Astrocyte (in vitro differentiated cells and primary cell): ENCODE data around the gene FGF10. TPM values are rescaled to one million over a fixed set of nuclear protein-coding genes. Genes with fewer than 3 reads are reported as not detected.

Experiments used
- DNase-seq: peaks from one replicate; pipeline ENCODE4 v3.0.0-alpha.2; 2010; ENCODE audit warnings: low read depth
- FAIRE-seq: peaks from 2 replicates; lab custom pipeline; 2011; peaks lifted over from hg19 to GRCh38; lab: Jason Lieb, UNC
- H2AFZ ChIP-seq: 2 replicates; pipeline ENCODE4 v1.6.0; 2012; ENCODE audit warnings: low read depth, low read length, inconsistent platforms
- H3K27ac ChIP-seq: 2 replicates; pipeline ENCODE4 v1.5.1; 2011; ENCODE audit warnings: low read depth, low read length, inconsistent platforms
- H3K27me3 ChIP-seq: 2 replicates; pipeline ENCODE4 v1.6.0; 2011; ENCODE audit warnings: low read length, inconsistent platforms; ENCODE audit not compliant: insufficient read depth
- H3K36me3 ChIP-seq: 2 replicates; pipeline ENCODE4 v1.5.1; 2011; ENCODE audit warnings: low read length, inconsistent platforms; ENCODE audit not compliant: insufficient read depth
- H3K4me1 ChIP-seq: 2 replicates; pipeline ENCODE4 v1.5.1; 2011; ENCODE audit warnings: low read length, inconsistent platforms; ENCODE audit not compliant: insufficient read depth
- H3K4me2 ChIP-seq: 2 replicates; pipeline ENCODE4 v1.6.0; 2012; ENCODE audit warnings: low read length, inconsistent platforms
- H3K4me3 ChIP-seq: 2 replicates; pipeline ENCODE4 v1.5.1; 2011; ENCODE audit warnings: low read depth, mild to moderate bottlenecking, low read length, inconsistent platforms; ENCODE audit not compliant: insufficient read depth
- H3K79me2 ChIP-seq: 2 replicates; pipeline ENCODE4 v1.6.0; 2012; ENCODE audit warnings: mild to moderate bottlenecking, low read length, inconsistent platforms; ENCODE audit not compliant: insufficient read depth
- H3K9ac ChIP-seq: 2 replicates; pipeline ENCODE4 v1.6.0; 2012; ENCODE audit warnings: mild to moderate bottlenecking, low read length, inconsistent platforms
- H3K9me3 ChIP-seq: 2 replicates; pipeline ENCODE4 v1.5.1; 2012; ENCODE audit warnings: low read depth, mild to moderate bottlenecking, low read length, inconsistent platforms; ENCODE audit not compliant: insufficient read depth
- H4K20me1 ChIP-seq: 2 replicates; pipeline ENCODE4 v1.6.0; 2012; ENCODE audit warnings: low read length, inconsistent platforms; ENCODE audit not compliant: insufficient read depth
- H3K27ac Mint-ChIP-seq: one replicate; pipeline ENCODE4 v1.8.0; 2021; ENCODE audit warnings: mild to moderate bottlenecking, mixed read lengths; ENCODE audit not compliant: unreplicated experiment
- H3K27me3 Mint-ChIP-seq: one replicate; pipeline ENCODE4 v1.8.0; 2021; ENCODE audit warnings: low read depth, mixed read lengths; ENCODE audit not compliant: unreplicated experiment
- H3K36me3 Mint-ChIP-seq: one replicate; pipeline ENCODE4 v1.8.0; 2021; ENCODE audit warnings: low read depth, mixed read lengths; ENCODE audit not compliant: unreplicated experiment
- H3K4me1 Mint-ChIP-seq: one replicate; pipeline ENCODE4 v1.8.0; 2021; ENCODE audit warnings: low read depth, mixed read lengths; ENCODE audit not compliant: unreplicated experiment
- H3K4me3 Mint-ChIP-seq: one replicate; pipeline ENCODE4 v1.8.0; 2021; ENCODE audit warnings: mild to moderate bottlenecking, moderate library complexity, mixed read lengths; ENCODE audit not compliant: unreplicated experiment
- H3K9me3 Mint-ChIP-seq: one replicate; pipeline ENCODE4 v1.8.0; 2021; ENCODE audit warnings: mild to moderate bottlenecking, mixed read lengths; ENCODE audit not compliant: unreplicated experiment
- EZH2 ChIP-seq: IDR thresholded peaks from 2 replicates; pipeline ENCODE4 v1.6.1; 2012; ENCODE audit warnings: mild to moderate bottlenecking, low read length, inconsistent platforms; ENCODE audit not compliant: insufficient read depth
- total RNA-seq: library from RNA; stranded (reverse); gene quantifications from 2 replicates; pipeline ENCODE4 v1.2.1, GENCODE V29; 2021
- TF ChIP-seq, protein P1 (sequence below): IDR thresholded peaks from 2 replicates; pipeline ENCODE4 v1.5.1; 2011; ENCODE audit warnings: low read depth, mild to moderate bottlenecking, inconsistent platforms, low read length, moderate library complexity; ENCODE audit not compliant: insufficient read depth

FGF10 gene
- total RNA-seq, 1 donor from 2014 or later = not detected

DNA sequence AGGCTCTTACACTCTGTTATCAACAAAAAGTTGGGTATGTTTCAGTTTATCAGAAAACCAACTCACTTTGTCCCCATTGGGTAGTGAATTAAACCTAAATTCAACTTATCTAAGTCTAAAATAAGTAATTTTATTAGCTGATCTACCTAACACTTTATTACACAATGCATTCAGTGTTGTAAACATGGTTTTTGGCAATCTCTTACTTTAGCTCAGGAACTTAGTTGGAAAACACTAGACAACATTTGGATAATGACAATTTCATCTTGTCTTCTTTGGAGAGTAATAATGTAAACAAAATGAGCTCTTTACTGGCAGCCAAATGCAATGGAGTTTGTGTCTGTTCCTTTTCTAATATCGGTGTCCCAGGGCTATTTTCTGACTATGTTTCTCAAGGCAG lies 33.0 kb downstream of the FGF10 start:
- no peaks in the 10 kb centered on the region for H3K79me2 ChIP-seq
- Mint-ChIP-seq H3K4me3 (no peak overlapping the region), H3K36me3 (no peaks in the 10 kb centered on the region), H3K27me3 (peaks cover under 1% of the 10 kb centered on the region), H3K9me3 (no peaks in the 10 kb centered on the region), H3K27ac (no peak overlapping the region), H3K4me1 (no peaks in the 10 kb centered on the region)
- H3K9me3 ChIP-seq = no peaks in the 10 kb centered on the region
- no peak overlapping the region for H3K4me3 ChIP-seq
- H3K36me3 ChIP-seq = no peaks in the 10 kb centered on the region
- FAIRE-seq = no peak
- no peak for DNase-seq
- no peak overlapping the region for H3K4me2 ChIP-seq
- no peak overlapping the region for H3K9ac ChIP-seq
- H3K27ac ChIP-seq = no peak overlapping the region
- no peak overlapping the region for H2AFZ ChIP-seq
- H3K4me1 ChIP-seq = no peaks in the 10 kb centered on the region
- TF ChIP-seq, protein P1, sequence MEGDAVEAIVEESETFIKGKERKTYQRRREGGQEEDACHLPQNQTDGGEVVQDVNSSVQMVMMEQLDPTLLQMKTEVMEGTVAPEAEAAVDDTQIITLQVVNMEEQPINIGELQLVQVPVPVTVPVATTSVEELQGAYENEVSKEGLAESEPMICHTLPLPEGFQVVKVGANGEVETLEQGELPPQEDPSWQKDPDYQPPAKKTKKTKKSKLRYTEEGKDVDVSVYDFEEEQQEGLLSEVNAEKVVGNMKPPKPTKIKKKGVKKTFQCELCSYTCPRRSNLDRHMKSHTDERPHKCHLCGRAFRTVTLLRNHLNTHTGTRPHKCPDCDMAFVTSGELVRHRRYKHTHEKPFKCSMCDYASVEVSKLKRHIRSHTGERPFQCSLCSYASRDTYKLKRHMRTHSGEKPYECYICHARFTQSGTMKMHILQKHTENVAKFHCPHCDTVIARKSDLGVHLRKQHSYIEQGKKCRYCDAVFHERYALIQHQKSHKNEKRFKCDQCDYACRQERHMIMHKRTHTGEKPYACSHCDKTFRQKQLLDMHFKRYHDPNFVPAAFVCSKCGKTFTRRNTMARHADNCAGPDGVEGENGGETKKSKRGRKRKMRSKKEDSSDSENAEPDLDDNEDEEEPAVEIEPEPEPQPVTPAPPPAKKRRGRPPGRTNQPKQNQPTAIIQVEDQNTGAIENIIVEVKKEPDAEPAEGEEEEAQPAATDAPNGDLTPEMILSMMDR = no peak
- TF ChIP-seq EZH2 = no peak
- H4K20me1 ChIP-seq = no peaks in the 10 kb centered on the region
- H3K27me3 ChIP-seq = no peaks in the 10 kb centered on the region

DNA sequence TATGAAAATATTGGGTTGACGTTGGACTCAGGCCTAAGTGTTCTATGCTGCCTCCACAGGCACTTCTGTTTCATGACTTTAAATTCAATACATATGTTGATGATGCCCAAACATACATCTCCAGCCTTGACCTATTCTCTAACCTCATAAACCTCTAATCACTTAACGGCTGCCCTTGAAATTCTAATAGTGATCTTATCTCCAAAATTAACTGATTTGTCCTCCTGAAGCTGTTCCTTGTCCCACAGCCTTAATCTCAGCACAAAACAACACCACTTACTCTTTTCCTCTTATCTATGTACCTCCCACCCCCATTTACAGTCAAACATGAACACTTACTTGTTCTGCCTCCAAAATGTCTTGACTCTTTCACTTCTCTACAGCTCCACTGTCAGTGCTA lies 43.3 kb downstream of the FGF10 start:
- Histone ChIP-seq H3K4me3 (no peak overlapping the region), H3K9me3 (no peaks in the 10 kb centered on the region), H3K36me3 (no peaks in the 10 kb centered on the region), H3K4me2 (no peak overlapping the region), H3K79me2 (no peaks in the 10 kb centered on the region), H3K27ac (no peak overlapping the region), H3K4me1 (no peaks in the 10 kb centered on the region), H4K20me1 (no peaks in the 10 kb centered on the region), H3K27me3 (no peaks in the 10 kb centered on the region), H3K9ac (no peak overlapping the region), H2AFZ (no peak overlapping the region)
- no peaks in the 10 kb centered on the region for H3K36me3 Mint-ChIP-seq
- no peak overlapping the region for H3K27ac Mint-ChIP-seq
- FAIRE-seq = no peak
- H3K27me3 Mint-ChIP-seq = no peaks in the 10 kb centered on the region
- H3K9me3 Mint-ChIP-seq = no peaks in the 10 kb centered on the region
- no peak for DNase-seq
- TF ChIP-seq, protein P1 = no peak
- no peak for TF ChIP-seq EZH2
- H3K4me1 Mint-ChIP-seq = no peaks in the 10 kb centered on the region
- H3K4me3 Mint-ChIP-seq = no peak overlapping the region

DNA sequence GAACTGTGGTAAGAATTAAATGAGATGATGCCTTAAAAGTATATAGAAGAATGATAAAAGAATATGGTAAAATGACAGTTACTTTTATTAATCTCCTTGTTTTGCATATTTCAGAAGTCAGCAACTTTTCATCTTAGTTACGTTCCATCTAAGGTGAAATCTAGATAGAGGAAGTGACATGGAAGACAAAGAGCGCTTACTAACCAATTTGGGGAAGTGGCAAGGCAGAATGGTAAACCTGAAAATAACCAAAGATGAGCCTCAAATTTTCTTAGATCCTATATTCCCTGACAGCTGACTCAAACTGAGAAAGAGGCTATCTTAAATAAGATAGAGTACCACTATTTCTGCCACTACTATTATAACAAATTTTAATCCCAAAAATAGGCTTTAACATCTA lies 52.5 kb downstream of the FGF10 start:
- Mint-ChIP-seq H3K9me3 (no peaks in the 10 kb centered on the region), H3K4me1 (no peaks in the 10 kb centered on the region), H3K36me3 (no peaks in the 10 kb centered on the region), H3K27me3 (no peaks in the 10 kb centered on the region), H3K4me3 (no peak overlapping the region), H3K27ac (no peak overlapping the region)
- no peak overlapping the region for H3K4me2 ChIP-seq
- no peaks in the 10 kb centered on the region for H3K36me3 ChIP-seq
- no peak overlapping the region for H2AFZ ChIP-seq
- H3K27ac ChIP-seq = no peak overlapping the region
- no peak for TF ChIP-seq EZH2
- TF ChIP-seq, protein P1 = no peak
- H3K4me3 ChIP-seq = no peak overlapping the region
- H3K9ac ChIP-seq = no peak overlapping the region
- H3K9me3 ChIP-seq = no peaks in the 10 kb centered on the region
- H3K79me2 ChIP-seq = no peaks in the 10 kb centered on the region
- DNase-seq (no peak), FAIRE-seq (no peak)
- H3K27me3 ChIP-seq = no peaks in the 10 kb centered on the region
- no peaks in the 10 kb centered on the region for H4K20me1 ChIP-seq
- no peaks in the 10 kb centered on the region for H3K4me1 ChIP-seq
